GM21619 (cell line): ENCODE measurements around the gene ISOC2.

Experiments used
- ATAC-seq: cut with Tn5 transposase; IDR thresholded peaks from one replicate; pipeline ENCODE4 v1.9.1; 2021; ENCODE audit not compliant: unreplicated experiment

Gene ISOC2

DNA sequence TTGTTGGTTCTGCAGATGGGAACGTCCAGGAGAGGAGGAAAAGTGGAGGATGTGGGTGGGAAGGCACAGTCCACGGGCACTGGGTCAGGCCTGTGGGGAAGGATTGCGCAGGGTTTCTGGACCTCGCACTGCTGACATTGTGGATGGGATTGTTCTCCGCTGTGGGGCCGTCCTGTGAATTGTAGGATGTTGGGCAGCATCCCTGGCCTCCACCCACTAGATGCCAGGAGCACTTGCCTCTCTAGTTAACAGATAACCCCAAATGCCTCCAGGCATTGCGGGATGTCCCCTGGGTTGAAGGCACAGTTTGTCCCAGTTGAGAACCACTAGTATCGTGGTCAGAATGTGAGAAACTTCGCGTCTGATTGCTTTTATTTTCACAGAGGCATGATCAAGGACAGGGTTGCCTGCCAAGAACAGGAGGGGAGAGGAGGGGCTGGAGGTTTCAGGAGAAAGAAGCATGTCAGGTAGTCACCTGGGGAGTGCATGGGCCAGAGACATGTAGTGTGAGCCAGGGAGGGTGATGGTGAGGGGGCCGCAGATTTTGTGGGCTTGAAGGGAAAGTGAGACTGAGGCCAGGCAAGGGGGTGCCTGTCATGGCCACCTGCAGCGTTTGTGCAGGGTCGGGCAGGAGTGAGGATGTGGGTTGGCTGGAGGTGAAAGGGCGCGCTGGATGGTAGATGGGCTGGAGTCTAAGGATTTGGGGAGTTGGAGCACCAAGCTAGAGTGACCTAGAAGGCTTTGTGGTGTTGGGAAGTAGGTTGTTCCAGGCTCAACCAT, 18.2 kb upstream of the ISOC2 start:
- no peak for ATAC-seq

DNA sequence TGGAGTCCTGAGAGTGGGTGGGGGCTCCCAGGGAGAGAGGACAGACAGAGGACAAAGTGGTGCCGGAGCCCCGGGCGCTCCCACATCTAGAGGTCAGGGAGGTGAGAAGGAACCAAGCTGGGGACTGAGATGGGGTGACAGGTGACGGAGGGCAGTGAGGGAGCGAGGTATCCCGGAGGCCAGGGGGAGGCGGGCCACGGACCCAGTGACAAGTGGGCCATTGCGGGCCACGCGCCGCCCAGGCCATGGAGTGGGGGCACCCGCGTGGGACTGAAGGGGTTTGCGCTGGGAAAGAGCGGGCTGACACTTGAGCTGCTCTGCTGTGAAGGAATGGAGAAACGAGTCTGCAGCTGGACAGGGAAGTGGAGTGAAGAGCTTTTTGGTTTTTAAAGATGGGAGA, 17.6 kb upstream of the ISOC2 start:
- ATAC-seq = no peak

DNA sequence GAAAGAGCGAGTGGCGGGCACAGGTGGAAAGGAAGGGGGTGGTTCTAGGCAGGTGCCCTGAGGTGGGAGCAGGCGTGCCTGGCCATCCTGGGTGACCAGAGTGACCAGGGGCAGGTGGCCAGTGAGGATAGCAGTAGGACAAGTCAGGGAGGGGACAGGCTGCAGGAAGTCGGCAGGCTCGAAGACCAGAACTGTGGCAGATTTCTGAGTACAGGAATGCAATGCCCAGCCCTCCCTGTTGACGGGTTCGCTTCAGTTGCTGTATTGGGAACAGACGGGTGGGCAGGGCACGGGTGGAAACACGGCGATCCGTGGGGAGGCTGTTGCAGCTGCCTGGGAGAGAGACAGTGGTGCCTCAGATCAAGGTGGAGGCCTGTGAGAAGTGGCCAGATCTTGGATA, 16.9 kb upstream of the ISOC2 start:
- ATAC-seq = no peak

DNA sequence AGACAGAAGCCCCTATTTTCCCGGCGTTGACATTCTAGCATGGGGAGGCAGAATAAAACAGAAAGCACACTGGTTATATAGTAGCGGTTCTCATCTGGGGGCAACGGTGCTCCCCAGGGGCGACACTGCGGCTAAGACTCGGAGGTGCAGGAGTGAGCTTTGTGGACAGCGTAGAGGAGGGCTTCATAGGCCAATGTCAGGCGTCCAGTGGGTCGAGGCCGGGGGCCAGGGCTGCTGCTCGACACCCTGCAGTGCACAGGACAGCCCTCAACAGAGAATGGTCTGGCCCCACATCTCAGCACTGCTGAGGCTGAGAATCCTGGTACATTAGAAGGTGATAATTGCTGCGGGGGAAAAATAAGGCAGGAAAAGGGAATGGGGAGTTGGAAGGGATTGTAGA, 16.5 kb upstream of the ISOC2 start:
- no peak for ATAC-seq

DNA sequence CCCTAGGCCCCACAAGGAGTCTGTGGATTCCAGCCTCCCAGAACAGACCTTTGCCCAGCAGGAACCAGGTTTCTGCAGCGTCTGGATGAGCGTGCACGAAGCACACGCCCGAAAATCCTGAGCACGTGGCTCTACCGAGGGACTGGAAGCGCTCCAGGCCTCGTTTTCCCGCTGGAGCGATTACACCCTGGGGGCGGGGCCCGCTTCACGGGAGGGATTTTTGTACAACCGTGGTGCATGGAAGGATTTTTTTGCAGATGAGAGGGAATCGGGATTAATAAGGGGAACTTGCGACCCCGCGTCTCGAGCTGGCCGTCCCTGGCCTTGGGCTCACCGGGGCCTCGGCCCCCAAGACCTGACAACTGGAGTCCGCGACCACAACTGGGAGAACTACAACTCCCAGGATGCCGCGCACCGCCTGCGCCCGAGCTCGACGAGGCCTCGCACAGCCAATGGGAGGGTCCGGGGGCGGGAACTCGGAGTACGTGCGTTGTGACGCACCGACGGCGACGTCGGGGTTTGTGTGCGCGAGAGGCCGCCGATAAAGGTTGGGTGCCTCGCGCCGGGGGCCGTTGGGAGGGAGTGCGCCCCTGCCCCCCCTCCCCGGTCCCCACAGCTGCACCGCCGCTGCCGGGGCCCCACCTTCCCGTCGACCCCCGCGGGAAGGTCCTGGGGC, 14.8 kb upstream of the ISOC2 start, which contains the start of gene ZNF628:
ZNF628 (plus strand) TSS at position 518 of the 676 bp plus-strand sequence. CDS start 3,294 bp downstream, outside the sequence.
- peak; percentile 83 for ATAC-seq

DNA sequence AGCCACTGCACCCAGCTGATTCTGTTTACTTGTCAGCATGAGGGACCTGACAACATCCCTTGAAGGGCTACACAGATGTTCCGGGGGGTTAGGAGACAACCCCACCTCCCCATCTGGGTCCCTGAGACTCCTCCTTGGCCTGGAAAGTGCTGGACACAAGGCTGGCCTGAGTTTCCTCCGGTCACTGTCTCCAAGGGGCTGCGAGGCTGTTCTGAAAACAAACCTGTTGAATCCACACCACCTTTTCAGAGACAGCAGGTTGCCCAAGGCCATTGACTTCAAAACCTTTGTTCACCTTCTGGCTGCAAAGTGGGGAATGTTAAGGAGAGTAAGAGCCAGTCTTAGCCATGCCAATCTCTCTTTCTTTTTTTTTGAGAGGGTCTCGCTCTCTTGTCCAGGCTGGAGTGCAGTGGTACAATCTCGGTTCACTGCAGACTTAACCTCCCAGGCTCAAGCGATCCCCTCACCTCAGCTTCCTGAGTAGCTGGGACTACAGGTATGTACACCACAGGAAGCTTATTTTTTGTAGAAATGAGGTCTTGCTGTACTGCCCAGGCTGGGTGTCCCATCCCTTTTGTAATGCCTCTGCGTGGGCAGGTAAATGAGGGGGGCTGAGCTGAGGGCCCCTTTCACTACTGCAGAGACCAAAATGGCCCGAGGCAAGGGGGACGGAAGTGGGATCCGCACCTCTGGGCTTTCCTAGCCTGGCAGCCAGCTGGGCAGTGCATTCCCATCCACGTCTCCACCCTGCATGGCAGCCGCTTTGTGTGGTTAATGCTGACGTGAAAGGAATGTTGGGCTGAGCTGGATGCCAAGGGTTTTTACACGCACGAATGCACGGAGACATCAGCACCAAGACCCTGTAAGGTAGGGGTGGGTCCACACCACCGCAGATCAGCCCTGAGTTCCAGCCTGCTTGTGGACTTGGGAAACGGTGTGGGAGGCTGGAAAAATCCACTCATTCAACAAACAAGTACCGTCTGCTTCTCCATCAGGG, 13.1 kb upstream of the ISOC2 start:
- no peak for ATAC-seq

DNA sequence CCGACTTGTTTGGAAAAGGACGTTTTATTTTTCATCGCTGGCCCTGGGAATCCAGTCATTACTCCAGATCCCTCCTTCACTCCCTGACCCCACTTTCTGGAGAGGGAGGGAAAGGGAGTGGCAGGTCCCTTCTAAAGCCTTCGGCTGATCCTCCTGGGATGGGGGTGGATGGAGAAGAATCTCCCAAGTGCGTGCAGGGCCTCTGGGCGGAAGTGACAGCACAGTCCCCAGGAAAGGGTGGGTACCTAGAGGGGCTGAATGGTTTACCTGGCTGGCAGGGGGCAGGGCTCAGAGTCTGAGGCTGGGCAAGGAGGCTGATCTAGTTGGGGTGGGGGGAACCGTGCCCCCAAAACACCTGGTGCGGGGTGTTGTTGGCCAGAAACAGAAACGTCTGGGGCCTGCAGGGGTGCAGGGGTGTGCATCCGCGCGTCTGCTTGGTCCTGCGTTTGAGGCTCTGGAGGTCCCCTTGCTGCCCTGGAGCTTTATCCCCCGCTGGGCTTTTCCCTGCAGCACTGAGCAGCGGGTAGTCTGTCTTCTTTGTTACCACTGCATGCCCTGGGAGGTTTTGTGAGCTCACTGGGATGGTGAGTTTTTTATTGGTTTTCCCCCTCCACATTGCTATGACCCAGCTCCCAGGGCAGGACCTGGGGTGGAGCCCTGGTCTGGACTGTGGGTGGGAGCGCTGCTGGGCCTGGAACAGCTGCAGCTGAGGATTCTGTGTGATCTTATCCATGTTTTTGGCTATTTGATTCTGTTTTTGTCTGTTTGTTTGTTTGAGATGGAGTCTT, 12.0 kb upstream of the ISOC2 start:
- ATAC-seq = no peak

DNA sequence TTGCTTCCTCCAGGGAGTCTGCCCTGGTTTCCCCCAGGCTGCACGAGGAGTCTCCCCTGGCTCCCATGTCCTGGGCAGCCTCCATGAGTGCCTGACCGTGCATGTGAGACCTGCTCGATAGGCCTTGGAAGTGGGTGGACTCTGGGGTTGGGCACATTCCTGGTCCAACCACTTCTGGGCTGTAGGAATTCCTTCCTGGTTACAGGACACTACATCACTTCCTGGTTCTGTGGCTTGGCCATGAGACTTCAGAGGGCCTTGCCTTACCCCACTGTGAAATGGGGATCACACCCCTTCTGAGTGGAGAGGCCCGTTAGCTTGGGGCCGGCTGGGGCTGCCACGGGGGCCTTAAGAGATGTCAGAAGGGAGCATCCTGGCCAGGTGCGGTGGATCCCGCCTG, 11.0 kb upstream of the ISOC2 start:
- ATAC-seq = no peak

DNA sequence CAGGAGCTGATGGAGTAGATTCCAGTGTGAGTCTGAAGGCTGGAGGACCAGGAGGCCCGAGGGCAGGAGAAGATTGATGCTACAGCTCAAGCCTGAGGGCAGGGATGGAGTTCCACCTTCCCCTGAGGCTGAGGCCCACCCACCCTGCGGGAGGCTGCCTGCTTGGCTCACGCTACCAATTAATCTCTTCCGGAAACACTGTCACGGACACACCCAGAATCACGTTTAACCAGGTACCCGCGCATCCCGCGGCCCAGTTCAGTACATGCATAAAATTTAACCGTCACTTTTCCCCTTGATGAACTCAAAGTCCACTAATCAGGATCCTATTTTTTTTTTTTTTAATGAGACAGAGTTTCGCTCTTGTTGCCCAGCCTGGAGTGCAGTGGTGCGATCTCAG, 9.8 kb upstream of the ISOC2 start:
- no peak for ATAC-seq

DNA sequence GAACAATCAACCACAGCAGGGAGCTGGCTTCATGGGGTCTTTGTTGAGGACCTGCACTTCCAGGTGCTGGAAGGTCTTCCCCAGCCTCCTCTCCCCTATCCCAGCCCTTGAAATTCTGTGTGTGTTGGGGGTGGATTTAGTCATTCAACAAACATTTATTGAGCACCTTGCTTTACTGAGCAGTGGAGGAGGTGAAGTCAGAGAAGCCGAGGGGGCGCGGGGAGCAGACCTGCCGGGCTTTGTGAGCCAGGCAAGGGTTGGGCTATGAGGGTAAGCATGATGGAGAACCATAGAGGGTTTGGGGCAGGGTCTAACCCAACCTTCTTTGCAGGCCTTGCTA, 6.6 kb upstream of the ISOC2 start:
- no peak for ATAC-seq

DNA sequence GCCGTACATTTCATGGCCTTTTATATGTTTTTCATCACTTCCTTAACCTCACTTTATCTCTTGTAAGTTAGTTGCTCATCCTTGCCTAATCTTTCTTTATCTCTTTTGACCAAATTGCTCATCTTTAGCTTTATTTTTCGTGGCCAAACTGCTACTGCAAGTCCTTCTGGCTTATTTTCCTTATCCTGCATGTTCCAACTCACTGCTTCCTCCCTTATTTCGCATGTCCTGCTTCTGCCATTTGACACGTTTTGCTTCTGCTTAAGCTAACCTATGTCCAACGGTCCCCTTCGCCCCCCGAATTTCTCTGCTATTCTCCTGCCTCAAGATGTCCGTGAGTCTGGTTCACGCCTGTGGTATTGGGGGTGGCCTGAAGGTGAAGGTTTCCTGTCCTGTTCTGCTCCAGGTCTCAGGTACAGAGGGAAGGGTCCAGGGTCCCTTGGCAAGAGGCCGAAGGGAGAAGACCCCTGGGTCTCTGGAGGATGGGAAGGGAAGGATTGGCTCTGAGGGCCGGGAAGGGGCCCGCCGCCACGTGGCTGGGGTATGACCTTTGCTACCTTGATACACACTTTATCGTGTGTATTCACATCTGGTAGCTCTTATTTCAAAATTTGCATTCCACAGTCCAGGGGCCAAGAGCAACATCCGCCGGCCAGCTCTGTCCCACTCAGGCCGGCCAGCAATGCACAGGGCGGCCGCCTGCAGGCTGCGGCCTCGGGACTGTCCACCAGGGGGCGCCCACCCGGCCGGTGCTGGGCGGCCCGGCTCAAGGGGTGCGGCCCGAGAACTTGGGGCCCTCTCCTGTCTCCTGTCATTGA, 6.0 kb upstream of the ISOC2 start:
- ATAC-seq = no peak

DNA sequence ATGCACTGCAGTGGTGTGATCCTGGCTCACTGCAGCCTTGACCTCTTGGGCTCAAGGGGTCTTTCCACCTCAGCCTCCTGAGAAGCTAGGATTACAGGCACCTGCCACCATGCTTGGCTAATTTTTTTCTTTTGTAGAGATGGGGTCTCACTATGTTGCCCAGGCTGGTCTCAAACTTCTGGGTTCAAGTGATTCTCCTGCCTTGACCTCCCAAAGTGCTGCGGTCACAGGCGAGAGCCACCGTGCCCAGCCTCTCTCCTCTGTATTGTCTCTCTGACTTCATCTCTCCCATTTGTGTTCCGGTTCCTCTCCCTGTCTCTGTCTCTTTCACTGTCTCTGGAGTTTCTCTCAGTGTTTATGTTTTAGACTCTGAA, 4.8 kb upstream of the ISOC2 start:
- ATAC-seq = no peak

DNA sequence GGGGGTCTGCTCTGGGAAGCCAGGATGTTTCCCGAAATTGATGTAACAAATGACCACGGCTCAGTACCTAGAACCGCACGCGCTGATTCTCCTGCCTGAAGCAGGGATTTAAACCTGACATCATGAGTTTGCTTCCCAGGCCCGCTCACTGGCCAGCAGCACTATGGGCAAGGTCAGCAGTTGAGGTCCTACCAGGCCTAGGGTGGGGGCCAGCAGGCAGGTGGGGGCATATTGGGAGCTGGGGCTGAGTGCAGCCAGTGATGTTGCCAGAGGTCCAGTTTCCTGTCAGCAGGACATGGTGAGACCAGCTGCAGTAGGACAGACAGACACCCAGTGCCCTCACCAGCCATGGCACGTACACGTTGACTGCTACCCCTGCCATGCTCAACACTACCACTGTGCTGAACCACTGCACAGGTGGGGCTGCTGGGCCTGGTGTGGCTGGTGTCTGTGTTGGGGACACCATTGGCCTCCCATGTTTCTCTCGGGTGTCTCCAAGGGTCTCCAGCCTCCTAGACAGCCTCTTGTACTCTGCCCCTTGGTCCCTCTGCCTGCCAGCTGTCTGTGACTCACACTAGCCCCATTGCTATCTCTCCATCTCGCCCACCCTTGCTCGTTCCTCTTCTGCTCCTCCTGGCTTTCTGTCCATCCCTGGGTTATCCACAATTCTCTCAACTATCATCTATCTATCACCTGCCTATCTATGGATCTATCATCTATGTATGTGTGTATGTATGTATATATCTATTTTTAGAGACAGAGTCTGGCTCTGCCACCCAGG, 4.2 kb upstream of the ISOC2 start:
- no peak for ATAC-seq

DNA sequence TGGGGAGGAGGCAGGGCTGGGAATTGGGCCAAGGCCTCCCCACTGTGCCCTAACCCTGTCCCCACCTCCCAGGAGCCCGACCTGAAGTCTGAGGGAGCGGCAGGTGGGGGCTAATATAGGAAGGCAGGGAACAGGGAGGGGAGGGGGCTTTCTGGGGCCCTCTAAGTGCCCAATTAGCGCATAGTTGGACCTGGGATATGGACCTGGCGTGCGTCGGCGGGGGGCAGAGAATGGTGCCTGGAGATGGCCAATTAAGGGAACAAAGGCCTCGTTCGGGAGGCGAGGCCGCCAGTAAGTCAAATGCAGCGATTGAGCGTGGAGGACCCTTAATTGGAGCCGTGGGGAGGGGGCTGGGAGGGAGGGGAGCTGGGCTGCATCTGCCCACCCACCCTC, 3.2 kb upstream of the ISOC2 start, which contains the start of gene C19orf85:
C19orf85 (minus strand) TSS at position 90 of the 393 bp plus-strand sequence. CDS start 197 bp downstream, outside the sequence.
- ATAC-seq = no peak

DNA sequence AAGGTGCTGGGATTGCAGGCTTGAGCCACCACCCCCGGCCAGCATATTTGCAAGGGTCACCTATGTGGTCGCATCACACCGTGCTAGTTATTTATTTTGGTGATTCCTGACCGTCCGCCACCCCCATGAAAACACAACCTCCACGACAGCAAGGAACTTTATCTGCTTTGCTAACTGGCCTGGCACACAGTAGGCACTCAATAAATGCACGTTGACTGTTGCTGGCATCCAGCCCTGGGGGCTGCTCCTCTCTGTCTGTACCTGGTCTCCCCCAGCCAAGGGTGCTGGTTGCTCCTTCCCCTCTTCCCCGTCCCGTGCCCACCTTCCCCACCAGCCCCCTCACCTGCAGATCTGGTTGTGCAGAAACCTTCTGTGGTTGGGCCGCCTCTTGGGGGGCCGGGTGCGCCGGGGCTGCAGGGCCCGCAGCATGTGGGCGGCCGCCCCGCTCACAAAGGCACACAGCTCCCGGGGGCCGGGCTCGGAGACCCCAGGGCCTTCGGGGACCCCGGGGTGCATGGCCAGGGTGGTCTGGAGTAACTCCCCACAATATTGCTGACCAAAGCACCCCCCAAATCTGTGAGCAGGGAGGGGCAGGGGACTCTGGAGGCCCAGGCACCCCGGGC, 2.7 kb upstream of the ISOC2 start:
- ATAC-seq = no peak

DNA sequence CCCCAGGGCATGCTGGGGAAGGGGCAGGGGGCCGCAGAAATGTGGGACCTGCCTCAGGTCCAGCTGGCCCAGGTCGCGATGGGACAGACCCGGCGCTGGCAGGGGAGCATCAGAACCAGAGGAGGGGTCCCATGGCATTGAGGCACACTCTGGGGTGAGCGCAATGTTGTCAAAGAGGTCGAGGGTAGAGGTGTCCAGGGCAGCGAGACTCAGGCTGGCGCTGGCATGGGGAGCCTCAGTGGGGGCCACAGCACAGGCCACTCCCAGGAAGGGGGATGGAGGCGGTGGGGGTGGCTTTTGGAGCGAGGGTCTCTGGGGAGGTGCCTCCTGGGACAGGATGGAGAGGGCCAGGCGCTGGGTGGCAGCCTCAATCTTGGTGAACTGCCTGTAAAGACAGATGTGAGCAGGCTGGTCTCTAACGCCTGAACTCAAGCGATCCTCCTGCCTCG, 2.2 kb upstream of the ISOC2 start:
- no peak for ATAC-seq

DNA sequence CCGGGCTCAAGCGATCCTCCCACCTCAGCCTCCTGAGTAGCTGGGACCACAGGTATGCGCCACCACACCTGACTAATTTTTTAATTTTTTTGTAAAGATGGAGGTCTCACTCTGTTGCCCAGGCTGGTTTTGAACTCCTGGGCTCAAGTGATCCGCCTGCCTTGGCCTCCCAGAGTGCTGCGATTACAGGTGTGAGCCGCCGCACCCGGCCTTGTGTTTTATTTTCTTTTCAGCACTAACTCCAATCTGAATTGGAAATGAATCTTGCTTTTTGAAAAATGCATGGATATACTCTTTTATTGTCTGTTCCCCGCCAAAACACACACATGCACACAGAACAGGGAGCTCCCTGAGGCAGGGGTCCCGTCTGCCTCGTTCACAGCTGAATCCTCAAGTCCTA, 1.3 kb upstream of the ISOC2 start:
- ATAC-seq = no peak

DNA sequence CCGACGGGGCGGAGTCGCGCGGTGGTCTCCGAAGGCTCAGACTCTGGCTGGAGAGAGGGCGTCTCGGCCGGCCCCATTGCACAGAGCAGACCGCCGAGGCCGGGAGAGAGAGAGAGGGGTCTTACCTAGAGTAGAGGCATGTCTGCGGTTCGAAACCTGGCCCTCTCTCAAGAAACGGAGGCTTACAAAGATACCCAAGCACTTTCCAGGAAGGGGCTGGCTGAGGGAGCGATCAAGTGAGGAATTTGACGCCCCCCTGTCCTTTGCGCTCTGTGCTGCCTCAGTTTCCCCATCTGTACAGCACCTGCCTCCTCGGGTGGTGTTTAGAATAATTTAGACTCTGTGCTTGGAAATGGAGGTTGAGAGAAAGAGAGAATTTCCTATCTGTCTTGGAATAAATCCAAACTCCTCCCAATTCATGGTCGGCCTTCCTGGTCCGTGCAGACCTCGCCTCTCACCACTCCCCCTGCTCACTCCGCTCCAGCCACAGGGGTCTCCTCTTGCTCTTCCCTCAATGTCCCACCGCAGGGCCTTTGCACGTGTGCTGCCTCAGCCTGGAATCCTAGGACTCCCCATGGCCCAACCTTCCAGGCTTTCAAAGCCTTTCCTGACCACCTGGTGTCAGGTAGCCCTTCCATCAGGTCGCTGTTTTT, 658 bp upstream of the ISOC2 start:
- ATAC-seq = no peak
